Sigmoid colon (tissue), 4 donors: ENCODE data around the gene BBOF1.
"Not testable (repeated sequence)": the region's sequence is repeated elsewhere in the genome, so short reads cannot be mapped to it uniquely, and the experiment has no call there.

ENCODE experiments used
- CTCF ChIP-seq, 4 experiments: fragments of 450-650 bp in 3 of 4; fragments of 200-600 bp in 1 of 4; IDR thresholded peaks; one replicate each; pipeline ENCODE4 v1.5.1; 2016 to 2019; ENCODE audit warnings: antibody characterized with exemption in 4 of 4, mild to moderate bottlenecking in 3 of 4, moderate library complexity in 2 of 4
- POLR2A ChIP-seq, 2 donors: fragments of 450-650 bp; IDR thresholded peaks; one replicate each; pipeline ENCODE4 v1.6.1; 2016; ENCODE audit warnings: antibody characterized with exemption in 2 of 2, mild to moderate bottlenecking in 2 of 2, moderate library complexity in 2 of 2
- POLR2AphosphoS5 ChIP-seq, 4 donors: sonication (generic); formaldehyde crosslinking; IDR thresholded peaks; one replicate each; pipeline ENCODE4 v1.6.1; 2017; ENCODE audit warnings: antibody characterized with exemption in 4 of 4

- not testable (repeated sequence) for TF ChIP-seq POLR2A, POLR2AphosphoS5 (IDR thresholded peaks at IDR 0.05)
- TF ChIP-seq CTCF (IDR thresholded peaks at IDR 0.05), result peak in 2 of 4 experiments; percentile 34 to 49
Observed at GRCh38 chr14:74111395-74112216, 92.5 kb downstream of the BBOF1 start.
